GM19351 (cell line): ENCODE data around the gene DKK3.

Experiments
- ATAC-seq: cut with Tn5 transposase; IDR thresholded peaks from one replicate; pipeline ENCODE4 v1.9.1; 2021; ENCODE audit warnings: mild to moderate bottlenecking, moderate library complexity; ENCODE audit not compliant: unreplicated experiment

Gene DKK3

GRCh38 chr11:12031856-12032544 is 23.6 kb upstream of the DKK3 start:
- no peak for ATAC-seq

- no peak for ATAC-seq
Observed at GRCh38 chr11:12029738-12030363, 21.4 kb upstream of the DKK3 start.

- ATAC-seq: no peak
Observed at GRCh38 chr11:12029119-12029518, 20.7 kb upstream of the DKK3 start.

- ATAC-seq: no peak
Observed at GRCh38 chr11:12028303-12028702, 19.9 kb upstream of the DKK3 start.

GRCh38 chr11:12026331-12027211 is 18.1 kb upstream of the DKK3 start:
- peak; percentile 79 for ATAC-seq

- no peak for ATAC-seq
Observed at GRCh38 chr11:12024254-12024926, 16.0 kb upstream of the DKK3 start.

- no peak for ATAC-seq
Observed at GRCh38 chr11:12023015-12023414, 14.6 kb upstream of the DKK3 start.

- no peak for ATAC-seq
Observed at GRCh38 chr11:12020546-12020945, 12.1 kb upstream of the DKK3 start.

GRCh38 chr11:12019866-12020416 is 11.5 kb upstream of the DKK3 start:
- no peak for ATAC-seq

GRCh38 chr11:12019337-12019736 is 10.9 kb upstream of the DKK3 start:
- no peak for ATAC-seq

GRCh38 chr11:12017865-12018453 is 9.5 kb upstream of the DKK3 start:
- no peak for ATAC-seq

GRCh38 chr11:12017243-12017678 is 8.8 kb upstream of the DKK3 start:
- no peak for ATAC-seq

- no peak for ATAC-seq
Observed at GRCh38 chr11:12016246-12016645, 7.8 kb upstream of the DKK3 start.

GRCh38 chr11:12015486-12015885 is 7.1 kb upstream of the DKK3 start:
- ATAC-seq: no peak

- ATAC-seq: no peak
Observed at GRCh38 chr11:12013781-12014180, 5.4 kb upstream of the DKK3 start.

- ATAC-seq: no peak
Observed at GRCh38 chr11:12009617-12010321, 1.3 kb upstream of the DKK3 start.

- no peak for ATAC-seq
Observed at GRCh38 chr11:12008790-12009616, 577 bp upstream of the DKK3 start.

- no peak for ATAC-seq
Observed at GRCh38 chr11:12007230-12007593, 1.2 kb downstream of the DKK3 start.
